Neural progenitor cell (in vitro differentiated cells): ENCODE results near the gene INSRR. TPM values are rescaled to one million over a fixed set of nuclear protein-coding genes. Genes with fewer than 3 reads are reported as not detected.
A peak's percentile ranks its signal among the peaks of the same experiment; 100 is the strongest.

Experiments
- DNase-seq: peaks from one replicate; pipeline ENCODE4 v3.0.0-alpha.2; 2016; ENCODE audit warnings: low spot score
- H2AFZ ChIP-seq: fragments of 200-600 bp; sonication (generic); replicated peaks from 2 replicates; pipeline ENCODE4 v1.6.1; 2016; ENCODE audit warnings: antibody characterized with exemption
- H3F3A ChIP-seq: fragments of 200-600 bp; sonication (generic); 2 replicates; pipeline ENCODE4 v1.6.1; 2016; ENCODE audit warnings: antibody characterized with exemption, low read depth
- H3K27ac ChIP-seq: fragments of 200-600 bp; sonication (generic); 2 replicates; pipeline ENCODE4 v1.5.1; 2016; ENCODE audit warnings: mild to moderate bottlenecking
- H3K27me3 ChIP-seq: fragments of 200-600 bp; sonication (generic); 2 replicates; pipeline ENCODE4 v1.6.1; 2016; ENCODE audit warnings: mild to moderate bottlenecking, moderate library complexity
- H3K36me3 ChIP-seq: fragments of 200-600 bp; sonication (generic); 2 replicates; pipeline ENCODE4 v1.5.1; 2016
- H3K4me1 ChIP-seq: fragments of 200-600 bp; sonication (generic); 2 replicates; pipeline ENCODE4 v1.6.1; 2016; ENCODE audit warnings: mixed run types
- H3K4me2 ChIP-seq: fragments of 200-600 bp; sonication (generic); 2 replicates; pipeline ENCODE4 v1.6.1; 2016
- H3K4me3 ChIP-seq: fragments of 200-600 bp; sonication (generic); 2 replicates; pipeline ENCODE4 v1.5.1; 2016
- H3K79me2 ChIP-seq: fragments of 200-600 bp; sonication (generic); 2 replicates; pipeline ENCODE4 v1.6.1; 2016; ENCODE audit warnings: low read depth
- H3K9ac ChIP-seq: fragments of 200-600 bp; sonication (generic); 2 replicates; pipeline ENCODE4 v1.6.1; 2016
- H3K9me3 ChIP-seq: fragments of 200-600 bp; sonication (generic); 2 replicates; pipeline ENCODE4 v1.5.1; 2016; ENCODE audit warnings: low read depth
- H4K20me1 ChIP-seq: fragments of 200-600 bp; sonication (generic); 2 replicates; pipeline ENCODE4 v1.6.1; 2016; ENCODE audit warnings: low read depth
- H3K27ac Mint-ChIP-seq: 3 replicates; pipeline ENCODE4 v1.8.0; 2021; ENCODE audit warnings: mixed read lengths
- H3K27me3 Mint-ChIP-seq: 2 replicates; pipeline ENCODE4 v1.8.0; 2022; ENCODE audit warnings: low read depth, mild to moderate bottlenecking, inconsistent platforms, moderate library complexity, mixed read lengths; ENCODE audit not compliant: insufficient read depth
- H3K36me3 Mint-ChIP-seq: 3 replicates; pipeline ENCODE4 v1.8.0; 2021; ENCODE audit warnings: mixed read lengths
- H3K4me1 Mint-ChIP-seq: 3 replicates; pipeline ENCODE4 v1.8.0; 2021; ENCODE audit warnings: mixed read lengths
- H3K4me3 Mint-ChIP-seq: 3 replicates; pipeline ENCODE4 v1.8.0; 2021; ENCODE audit warnings: mild to moderate bottlenecking, moderate library complexity, mixed read lengths
- H3K9me3 Mint-ChIP-seq: 3 replicates; pipeline ENCODE4 v1.8.0; 2020; ENCODE audit warnings: mixed read lengths
- CTCF ChIP-seq: fragments of 200-600 bp; sonication (generic); IDR thresholded peaks from 2 replicates; pipeline ENCODE4 v1.5.1; 2017; ENCODE audit warnings: antibody characterized with exemption, mild to moderate bottlenecking
- EZH2 ChIP-seq: fragments of 200-600 bp; sonication (generic); IDR thresholded peaks from 2 replicates; pipeline ENCODE4 v1.6.1; 2017; ENCODE audit warnings: antibody characterized with exemption, mild to moderate bottlenecking, moderate library complexity
- EZH2phosphoT487 ChIP-seq: fragments of 200-600 bp; sonication (generic); IDR thresholded peaks from 2 replicates; pipeline ENCODE4 v1.6.1; 2017; ENCODE audit warnings: antibody characterized with exemption
- total RNA-seq: library from RNA; depleted of rRNA; stranded (reverse); fragments of >200 nt; gene quantifications from 2 replicates; pipeline ENCODE4 v1.2.3, GENCODE V29; 2015; ENCODE audit warnings: low replicate concordance

INSRR gene
- total RNA-seq, 1 donor from 2014 or later = not detected

- Histone ChIP-seq H3K27ac (no peak overlapping the region), H3K9me3 (no peaks in the 10 kb centered on the region), H3K79me2 (no peaks in the 10 kb centered on the region), H4K20me1 (no peaks in the 10 kb centered on the region), H3K4me1 (peaks cover 30% of the 10 kb centered on the region), H3F3A (peaks cover 6% of the 10 kb centered on the region), H3K27me3 (peaks cover 45% of the 10 kb centered on the region), H2AFZ (no peak overlapping the region), H3K36me3 (no peaks in the 10 kb centered on the region), H3K4me3 (no peak overlapping the region), H3K9ac (no peak overlapping the region), H3K4me2 (peak overlapping the region; percentile 22)
- H3K4me3 Mint-ChIP-seq = no peak overlapping the region
- TF ChIP-seq EZH2 (no peak), CTCF (no peak), EZH2phosphoT487 (no peak)
- no peak overlapping the region for H3K27ac Mint-ChIP-seq
- no peak for DNase-seq
- peaks cover 34% of the 10 kb centered on the region for H3K27me3 Mint-ChIP-seq
- no peaks in the 10 kb centered on the region for H3K36me3 Mint-ChIP-seq
- H3K4me1 Mint-ChIP-seq = peaks cover 50% of the 10 kb centered on the region
- no peaks in the 10 kb centered on the region for H3K9me3 Mint-ChIP-seq
Observed at GRCh38 chr1:156887734-156888133, 28.8 kb upstream of the INSRR start.

- Mint-ChIP-seq H3K36me3 (no peaks in the 10 kb centered on the region), H3K9me3 (no peaks in the 10 kb centered on the region), H3K4me1 (peaks cover 50% of the 10 kb centered on the region), H3K27me3 (peaks cover 32% of the 10 kb centered on the region), H3K4me3 (peak overlapping the region; percentile 34), H3K27ac (peak overlapping the region; percentile 55)
- no peak for TF ChIP-seq EZH2
- TF ChIP-seq CTCF = no peak
- no peak for TF ChIP-seq EZH2phosphoT487
- DNase-seq = no peak
- H3K4me1 ChIP-seq = peaks cover 30% of the 10 kb centered on the region
- no peaks in the 10 kb centered on the region for H3K9me3 ChIP-seq
- H3K27me3 ChIP-seq = peaks cover 41% of the 10 kb centered on the region
- no peak overlapping the region for H3K9ac ChIP-seq
- H2AFZ ChIP-seq = no peak overlapping the region
- H3K4me2 ChIP-seq = peak overlapping the region; percentile 22
- H4K20me1 ChIP-seq = no peaks in the 10 kb centered on the region
- H3K27ac ChIP-seq = no peak overlapping the region
- H3K4me3 ChIP-seq = no peak overlapping the region
- H3K36me3 ChIP-seq = no peaks in the 10 kb centered on the region
- H3F3A ChIP-seq = peaks cover 6% of the 10 kb centered on the region
- no peaks in the 10 kb centered on the region for H3K79me2 ChIP-seq
Observed at GRCh38 chr1:156887317-156887716, 28.4 kb upstream of the INSRR start.

- Histone ChIP-seq H3K36me3 (no peaks in the 10 kb centered on the region), H3K27me3 (peaks cover 35% of the 10 kb centered on the region), H3K4me3 (no peak overlapping the region), H4K20me1 (no peaks in the 10 kb centered on the region), H3K9ac (no peak overlapping the region), H3K27ac (no peak overlapping the region), H2AFZ (no peak overlapping the region), H3K4me1 (peaks cover 30% of the 10 kb centered on the region), H3F3A (peaks cover 6% of the 10 kb centered on the region), H3K4me2 (peak overlapping the region; percentile 21), H3K79me2 (no peaks in the 10 kb centered on the region), H3K9me3 (no peaks in the 10 kb centered on the region)
- Mint-ChIP-seq H3K4me1 (peaks cover 46% of the 10 kb centered on the region), H3K27ac (peak overlapping the region; percentile 91), H3K9me3 (no peaks in the 10 kb centered on the region), H3K4me3 (peak overlapping the region; percentile 59), H3K27me3 (peaks cover 26% of the 10 kb centered on the region), H3K36me3 (no peaks in the 10 kb centered on the region)
- TF ChIP-seq CTCF (no peak), EZH2phosphoT487 (no peak), EZH2 (no peak)
- DNase-seq = no peak
Observed at GRCh38 chr1:156886583-156887281, 27.8 kb upstream of the INSRR start.
